ENCODE data around the gene VAV3. TPM values are rescaled to one million over a fixed set of nuclear protein-coding genes. Genes with fewer than 3 reads are reported as not detected.

The VAV3 gene
- total RNA-seq, 1 experiment from 2014 or later: not detected

DNA sequence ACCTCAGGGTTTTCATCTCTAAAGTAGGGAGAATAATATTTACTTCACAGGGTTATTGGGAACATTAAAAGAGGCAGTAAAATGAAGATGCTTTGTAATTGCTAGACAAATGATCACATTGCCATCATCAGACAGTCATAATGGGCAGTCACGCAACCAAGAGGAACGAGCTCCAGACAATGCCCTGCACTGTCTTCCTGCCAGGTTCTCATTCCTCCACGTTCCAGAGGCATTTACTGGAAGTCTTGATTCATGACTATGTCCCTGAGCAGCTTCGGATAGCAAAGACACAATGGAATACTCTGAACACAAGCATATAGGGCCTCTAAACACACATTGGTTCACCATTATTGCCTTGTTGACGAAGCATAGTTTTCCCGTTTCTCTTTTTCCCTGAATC lies 434.4 kb downstream of the VAV3 start:
- ChIA-PET CTCF (interaction anchor here (1.6 kb wide), 1 partner anchor 100 kb away, joined by 4 read pairs; no protein-coding TSS in a partner anchor), POLR2A (no interaction called here), RAD21 (ENCODE audit: low non-redundant PET in 1 of 2, low total read pairs in 2 of 2, uncharacterized antibody in 2 of 2, unreplicated experiment in 2 of 2) (no interaction called here)
- DNase-seq (ENCODE audit: low read depth, low spot score) (no peak), ATAC-seq (no peak)
- peaks cover 0 to 12% of the 10 kb centered on the region in 2 experiments; a peak in 2 of 4 replicates for H3K9me3 ChIP-seq (ENCODE audit: control insufficient read depth in 1 of 2, insufficient read depth in 1 of 2, low read depth in 1 of 2, low read length in 2 of 2)
- H4K20me1 ChIP-seq (ENCODE audit: insufficient read depth): no peaks in the 10 kb centered on the region
- H3K27ac ChIP-seq (ENCODE audit: low read depth, low read length): no peak overlapping the region
- H3K79me2 ChIP-seq (ENCODE audit: insufficient read depth, low read length): no peaks in the 10 kb centered on the region
- H3K9ac ChIP-seq (ENCODE audit: low read length): no peak overlapping the region
- no peak overlapping the region for H2AFZ ChIP-seq (ENCODE audit: low read depth, low read length, poor library complexity, severe bottlenecking)
- no peak overlapping the region for H3K4me3 ChIP-seq (replicated peaks in 1 of 2; ENCODE audit: low read depth in 1 of 2, low read length in 2 of 2)
- H3K36me3 ChIP-seq (ENCODE audit: control insufficient read depth in 1 of 2, insufficient read depth in 2 of 2, low read length in 2 of 2): no peaks in the 10 kb centered on the region
- no peak for TF ChIP-seq CBX3 (IDR thresholded peaks at IDR 0.05; ENCODE audit: low read depth)
- no peak for TF ChIP-seq FOSL1 (IDR thresholded peaks at IDR 0.05; ENCODE audit: low read depth)
- no peak for TF ChIP-seq ZFX (IDR thresholded peaks at IDR 0.05)
- no peak for TF ChIP-seq SRF (IDR thresholded peaks at IDR 0.05; ENCODE audit: low read depth)
- TF ChIP-seq EGR1 (IDR thresholded peaks at IDR 0.05; ENCODE audit: low read depth): no peak
- TF ChIP-seq SIN3A (IDR thresholded peaks at IDR 0.05; ENCODE audit: low read depth): no peak
- TF ChIP-seq CEBPB (IDR thresholded peaks at IDR 0.05; ENCODE audit: low read depth): no peak
- TF ChIP-seq, protein P1, sequence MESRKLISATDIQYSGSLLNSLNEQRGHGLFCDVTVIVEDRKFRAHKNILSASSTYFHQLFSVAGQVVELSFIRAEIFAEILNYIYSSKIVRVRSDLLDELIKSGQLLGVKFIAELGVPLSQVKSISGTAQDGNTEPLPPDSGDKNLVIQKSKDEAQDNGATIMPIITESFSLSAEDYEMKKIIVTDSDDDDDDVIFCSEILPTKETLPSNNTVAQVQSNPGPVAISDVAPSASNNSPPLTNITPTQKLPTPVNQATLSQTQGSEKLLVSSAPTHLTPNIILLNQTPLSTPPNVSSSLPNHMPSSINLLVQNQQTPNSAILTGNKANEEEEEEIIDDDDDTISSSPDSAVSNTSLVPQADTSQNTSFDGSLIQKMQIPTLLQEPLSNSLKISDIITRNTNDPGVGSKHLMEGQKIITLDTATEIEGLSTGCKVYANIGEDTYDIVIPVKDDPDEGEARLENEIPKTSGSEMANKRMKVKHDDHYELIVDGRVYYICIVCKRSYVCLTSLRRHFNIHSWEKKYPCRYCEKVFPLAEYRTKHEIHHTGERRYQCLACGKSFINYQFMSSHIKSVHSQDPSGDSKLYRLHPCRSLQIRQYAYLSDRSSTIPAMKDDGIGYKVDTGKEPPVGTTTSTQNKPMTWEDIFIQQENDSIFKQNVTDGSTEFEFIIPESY (IDR thresholded peaks at IDR 0.05; ENCODE audit: extremely low read depth, insufficient replicate concordance, low read length): no peak
- TF ChIP-seq YY1 (IDR thresholded peaks at IDR 0.05; ENCODE audit: extremely low read depth, insufficient replicate concordance, low read depth, low read length): no peak
- TF ChIP-seq EZH2 (IDR thresholded peaks at IDR 0.05): no peak
- TF ChIP-seq RAD21 (IDR thresholded peaks at IDR 0.05; ENCODE audit: low read depth): no peak
- TF ChIP-seq SP1 (IDR thresholded peaks at IDR 0.05; ENCODE audit: low read depth): no peak
- TF ChIP-seq, protein P2, sequence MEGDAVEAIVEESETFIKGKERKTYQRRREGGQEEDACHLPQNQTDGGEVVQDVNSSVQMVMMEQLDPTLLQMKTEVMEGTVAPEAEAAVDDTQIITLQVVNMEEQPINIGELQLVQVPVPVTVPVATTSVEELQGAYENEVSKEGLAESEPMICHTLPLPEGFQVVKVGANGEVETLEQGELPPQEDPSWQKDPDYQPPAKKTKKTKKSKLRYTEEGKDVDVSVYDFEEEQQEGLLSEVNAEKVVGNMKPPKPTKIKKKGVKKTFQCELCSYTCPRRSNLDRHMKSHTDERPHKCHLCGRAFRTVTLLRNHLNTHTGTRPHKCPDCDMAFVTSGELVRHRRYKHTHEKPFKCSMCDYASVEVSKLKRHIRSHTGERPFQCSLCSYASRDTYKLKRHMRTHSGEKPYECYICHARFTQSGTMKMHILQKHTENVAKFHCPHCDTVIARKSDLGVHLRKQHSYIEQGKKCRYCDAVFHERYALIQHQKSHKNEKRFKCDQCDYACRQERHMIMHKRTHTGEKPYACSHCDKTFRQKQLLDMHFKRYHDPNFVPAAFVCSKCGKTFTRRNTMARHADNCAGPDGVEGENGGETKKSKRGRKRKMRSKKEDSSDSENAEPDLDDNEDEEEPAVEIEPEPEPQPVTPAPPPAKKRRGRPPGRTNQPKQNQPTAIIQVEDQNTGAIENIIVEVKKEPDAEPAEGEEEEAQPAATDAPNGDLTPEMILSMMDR (IDR thresholded peaks at IDR 0.05 in 2 of 3, conservative IDR thresholded peaks at IDR 0.05 in 1 of 3; ENCODE audit: borderline replicate concordance in 1 of 3, insufficient read depth in 1 of 3, low read depth in 2 of 3, low read length in 2 of 3): no peak
- no peak for TF ChIP-seq TCF7L2 (IDR thresholded peaks at IDR 0.05; ENCODE audit: borderline replicate concordance, extremely low read depth, insufficient read depth, insufficient read length)
- TF ChIP-seq POLR2AphosphoS5 (IDR thresholded peaks at IDR 0.05; ENCODE audit: low read depth, low read length): no peak
- TF ChIP-seq, protein P3, sequence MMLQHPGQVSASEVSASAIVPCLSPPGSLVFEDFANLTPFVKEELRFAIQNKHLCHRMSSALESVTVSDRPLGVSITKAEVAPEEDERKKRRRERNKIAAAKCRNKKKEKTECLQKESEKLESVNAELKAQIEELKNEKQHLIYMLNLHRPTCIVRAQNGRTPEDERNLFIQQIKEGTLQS (IDR thresholded peaks at IDR 0.05): no peak
- no peak for TF ChIP-seq ZNF274 (IDR thresholded peaks at IDR 0.05; ENCODE audit: low read depth, low read length)
- intact Hi-C loops (cut with micrococcal nuclease): no loop called here
- H3K9me2 ChIP-seq (ENCODE audit: insufficient read depth): no peaks in the 10 kb centered on the region
- no TSS peak for BruUV-seq (replicated peaks)
- H3K4me2 ChIP-seq (ENCODE audit: low read length): no peak overlapping the region
- H3K27me3 ChIP-seq (ENCODE audit: insufficient read depth, low read length): no peaks in the 10 kb centered on the region
- H3K4me1 ChIP-seq (ENCODE audit: control insufficient read depth in 1 of 2, insufficient read depth in 2 of 2, low read length in 2 of 2): no peaks in the 10 kb centered on the region
